ENCODE results near the gene TAF1B.

- TF ChIP-seq CTCF (IDR thresholded peaks at IDR 0.05) (no peak), POLR2A (IDR thresholded peaks at IDR 0.05) (no peak)
These were observed 123.3 kb downstream of the TAF1B start for GRCh38 chr2:9966491-9967022.

All from ovary (tissue), 3 donors.